ENCODE data around the gene LGALS12. TPM values are rescaled to one million over a fixed set of nuclear protein-coding genes. Genes with fewer than 3 reads are reported as not detected.
"Not testable (repeated sequence)": the region's sequence is repeated elsewhere in the genome, so short reads cannot be mapped to it uniquely, and the experiment has no call there.

Gene LGALS12
- total RNA-seq, 1 experiment from 2014 or later = 0.07 TPM

- no peak overlapping the region for H3K4me2 ChIP-seq (ENCODE audit: low read length)
- H2AFZ ChIP-seq (ENCODE audit: low read length) = no peak overlapping the region
- BruUV-seq (replicated peaks) = no TSS peak
- H3K9me3 ChIP-seq (ENCODE audit: low read length) = no peaks in the 10 kb centered on the region
- ChIA-PET POLR2A (ENCODE audit: unreplicated experiment) (no interaction called here), CTCF (no interaction called here)
- intact Hi-C loops (cut with micrococcal nuclease) = no loop called here
- DNase-seq (peak; percentile 41), ATAC-seq (peak; percentile 34; the same call in 1 of the 2 replicates)
- H3K9ac ChIP-seq (ENCODE audit: low read length) = no peak overlapping the region
- no peaks in the 10 kb centered on the region for H3K36me3 ChIP-seq (ENCODE audit: low read depth, low read length)
- no peaks in the 10 kb centered on the region for H3K27me3 ChIP-seq (ENCODE audit: low read length)
- H3K4me1 ChIP-seq (ENCODE audit: insufficient read depth, low read length) = peaks cover 32% of the 10 kb centered on the region
- H4K20me1 ChIP-seq (ENCODE audit: low read length) = no peaks in the 10 kb centered on the region
- TF ChIP-seq EZH2 (IDR thresholded peaks at IDR 0.05; ENCODE audit: low read length, unreplicated experiment) (no peak), CTCF (conservative IDR thresholded peaks at IDR 0.05; ENCODE audit: low read depth, low read length) (no peak), EZH2phosphoT487 (IDR thresholded peaks at IDR 0.05; ENCODE audit: borderline replicate concordance, low read length) (no peak)
- no peaks in the 10 kb centered on the region for H3K9me2 ChIP-seq (replicated peaks; ENCODE audit: low read length)
- H3F3A ChIP-seq (ENCODE audit: low read length, unreplicated experiment) = no peaks in the 10 kb centered on the region
- H3K79me2 ChIP-seq (ENCODE audit: low read length) = no peaks in the 10 kb centered on the region
- H3K27ac ChIP-seq (ENCODE audit: low read length) = no peak overlapping the region
- H3K4me3 ChIP-seq (ENCODE audit: low read length) = no peak overlapping the region
Observed at GRCh38 chr11:63521896-63522295, 16.0 kb downstream of the LGALS12 start.

GRCh38 chr11:63523151-63523550 is 17.3 kb downstream of the LGALS12 start:
- Histone ChIP-seq H3K79me2 (ENCODE audit: low read length) (no peaks in the 10 kb centered on the region), H3K9me2 (replicated peaks; ENCODE audit: low read length) (no peaks in the 10 kb centered on the region), H3K9ac (ENCODE audit: low read length) (no peak overlapping the region), H3K4me1 (ENCODE audit: insufficient read depth, low read length) (peaks cover 32% of the 10 kb centered on the region), H3K36me3 (ENCODE audit: low read depth, low read length) (no peaks in the 10 kb centered on the region), H3K9me3 (ENCODE audit: low read length) (no peaks in the 10 kb centered on the region), H3K4me2 (ENCODE audit: low read length) (peak overlapping the region; percentile 7), H3K4me3 (ENCODE audit: low read length) (no peak overlapping the region), H3F3A (ENCODE audit: low read length, unreplicated experiment) (no peaks in the 10 kb centered on the region), H3K27ac (ENCODE audit: low read length) (peak overlapping the region; percentile 55), H2AFZ (ENCODE audit: low read length) (no peak overlapping the region), H4K20me1 (ENCODE audit: low read length) (no peaks in the 10 kb centered on the region), H3K27me3 (ENCODE audit: low read length) (no peaks in the 10 kb centered on the region)
- DNase-seq (peak; percentile 87), ATAC-seq (peak; percentile 70)
- TF ChIP-seq EZH2phosphoT487 (IDR thresholded peaks at IDR 0.05; ENCODE audit: borderline replicate concordance, low read length) = no peak
- TF ChIP-seq CTCF (conservative IDR thresholded peaks at IDR 0.05; ENCODE audit: low read depth, low read length) = no peak
- no peak for TF ChIP-seq EZH2 (IDR thresholded peaks at IDR 0.05; ENCODE audit: low read length, unreplicated experiment)
- intact Hi-C loops (cut with micrococcal nuclease) = no loop called here
- POLR2A ChIA-PET (ENCODE audit: unreplicated experiment) = interaction anchor here (0.7 kb wide), 1 partner anchor 159 kb away, joined by 5 read pairs; no protein-coding TSS in a partner anchor
- CTCF ChIA-PET = no interaction called here
- no TSS peak for BruUV-seq (replicated peaks)

- no TSS peak for BruUV-seq (replicated peaks)
- H3K4me1 ChIP-seq (ENCODE audit: insufficient read depth, low read length) = peaks cover 27% of the 10 kb centered on the region
- H3K36me3 ChIP-seq (ENCODE audit: low read depth, low read length) = no peaks in the 10 kb centered on the region
- no peaks in the 10 kb centered on the region for H3F3A ChIP-seq (ENCODE audit: low read length, unreplicated experiment)
- no peak overlapping the region for H2AFZ ChIP-seq (ENCODE audit: low read length)
- POLR2A ChIA-PET (ENCODE audit: unreplicated experiment) = no interaction called here
- no peak overlapping the region for H3K4me2 ChIP-seq (ENCODE audit: low read length)
- H3K4me3 ChIP-seq (ENCODE audit: low read length) = no peak overlapping the region
- no peak overlapping the region for H3K9ac ChIP-seq (ENCODE audit: low read length)
- no peaks in the 10 kb centered on the region for H4K20me1 ChIP-seq (ENCODE audit: low read length)
- intact Hi-C loops (cut with micrococcal nuclease) = no loop called here
- DNase-seq (no peak), ATAC-seq (no peak)
- CTCF ChIA-PET = no interaction called here
- no peak overlapping the region for H3K27ac ChIP-seq (ENCODE audit: low read length)
- H3K9me2 ChIP-seq (replicated peaks; ENCODE audit: low read length) = no peaks in the 10 kb centered on the region
- H3K27me3 ChIP-seq (ENCODE audit: low read length) = no peaks in the 10 kb centered on the region
- TF ChIP-seq CTCF (conservative IDR thresholded peaks at IDR 0.05; ENCODE audit: low read depth, low read length) (no peak), EZH2phosphoT487 (IDR thresholded peaks at IDR 0.05; ENCODE audit: borderline replicate concordance, low read length) (no peak), EZH2 (IDR thresholded peaks at IDR 0.05; ENCODE audit: low read length, unreplicated experiment) (no peak)
- no peaks in the 10 kb centered on the region for H3K79me2 ChIP-seq (ENCODE audit: low read length)
- no peaks in the 10 kb centered on the region for H3K9me3 ChIP-seq (ENCODE audit: low read length)
Observed at GRCh38 chr11:63527667-63528066, 21.8 kb downstream of the LGALS12 start.

- POLR2A ChIA-PET (ENCODE audit: unreplicated experiment); DNase-seq; H3K36me3 ChIP-seq (ENCODE audit: low read depth, low read length); intact Hi-C loops (cut with micrococcal nuclease); H3K79me2 ChIP-seq (ENCODE audit: low read length); H3K27me3 ChIP-seq (ENCODE audit: low read length); H3K27ac ChIP-seq (ENCODE audit: low read length); H3K4me2 ChIP-seq (ENCODE audit: low read length); CTCF ChIA-PET; H4K20me1 ChIP-seq (ENCODE audit: low read length); H3K9ac ChIP-seq (ENCODE audit: low read length); BruUV-seq (replicated peaks); H3F3A ChIP-seq (ENCODE audit: low read length, unreplicated experiment); H3K9me2 ChIP-seq (replicated peaks; ENCODE audit: low read length); H2AFZ ChIP-seq (ENCODE audit: low read length); H3K4me3 ChIP-seq (ENCODE audit: low read length); H3K9me3 ChIP-seq (ENCODE audit: low read length); ATAC-seq: not testable (repeated sequence)
- H3K4me1 ChIP-seq (ENCODE audit: insufficient read depth, low read length) = peaks cover 27% of the 10 kb centered on the region
Observed at GRCh38 chr11:63528156-63528555, 22.3 kb downstream of the LGALS12 start.
